HEK293 (cell line): ENCODE results near the gene ITPR2.
A peak's percentile ranks its signal among the peaks of the same experiment; 100 is the strongest.

Experiments used
- CTCF ChIA-PET: fragments of 350-600 bp; formaldehyde crosslinking; extraction: SDS; loops from one replicate; lab custom pipeline; 2021; ENCODE audit warnings: antibody characterized with exemption; lab: Yijun Ruan, JAX
- POLR2A ChIA-PET: fragments of 300-600 bp; formaldehyde crosslinking; extraction: SDS; loops from one replicate; lab custom pipeline; 2020; ENCODE audit warnings: antibody characterized with exemption, inconsistent platforms; lab: Yijun Ruan, JAX
- H3K27ac ChIP-seq: fragments of 200-500 bp; sonication (Bioruptor generic); 2 replicates; pipeline ENCODE4 v1.5.1; 2014; ENCODE audit warnings: low read depth, low read length, control low read depth, inconsistent platforms; ENCODE audit errors: extremely low read depth
- H3K36me3 ChIP-seq, 2 experiments: fragments of 200-500 bp in 1 of 2; sonication (Bioruptor generic) in 1 of 2; 1 replicate in 1 of 2; 2 replicates in 1 of 2; pipeline ENCODE4 v1.5.1; 2014 to 2017; ENCODE audit warnings: inconsistent platforms in 2 of 2, low read length in 2 of 2; ENCODE audit not compliant: control insufficient read depth in 2 of 2, insufficient read depth in 1 of 2
- H3K4me1 ChIP-seq: fragments of 200-500 bp; sonication (Bioruptor generic); 2 replicates; pipeline ENCODE4 v1.5.1; 2014; ENCODE audit warnings: mild to moderate bottlenecking, low read length, inconsistent platforms; ENCODE audit not compliant: control insufficient read depth, insufficient read depth
- H3K4me3 ChIP-seq: 2 replicates; pipeline ENCODE4 v1.5.1; 2011; ENCODE audit warnings: low read depth, mild to moderate bottlenecking, control low read depth, low read length, moderate library complexity
- H3K9me3 ChIP-seq: fragments of 200-500 bp; sonication (Bioruptor generic); 2 replicates; pipeline ENCODE4 v1.5.1; 2014; ENCODE audit warnings: low read depth, low read length, inconsistent platforms; ENCODE audit not compliant: control insufficient read depth, insufficient read depth
- ATF2 ChIP-seq: fragments of 450-650 bp; formaldehyde crosslinking; IDR thresholded peaks from 2 replicates; pipeline ENCODE4 v1.5.1; 2016; ENCODE audit warnings: missing biosample characterization, missing genetic modification characterization, low read depth
- EGR2 ChIP-seq: fragments of 450-650 bp; formaldehyde crosslinking; IDR thresholded peaks from 2 replicates; pipeline ENCODE4 v1.5.1; 2016; ENCODE audit warnings: low read depth, missing biosample characterization, missing genetic modification characterization
- ELK4 ChIP-seq: IDR thresholded peaks from 2 replicates; pipeline ENCODE4 v1.6.1; 2011; ENCODE audit warnings: mild to moderate bottlenecking, low read depth, low read length, borderline replicate concordance
- GLIS1 ChIP-seq: fragments of 450-650 bp; formaldehyde crosslinking; IDR thresholded peaks from 2 replicates; pipeline ENCODE4 v1.5.1; 2016; ENCODE audit warnings: missing biosample characterization, missing genetic modification characterization
- HIC1 ChIP-seq: fragments of 450-650 bp; formaldehyde crosslinking; IDR thresholded peaks from 2 replicates; pipeline ENCODE4 v1.5.1; 2016; ENCODE audit warnings: missing biosample characterization, missing genetic modification characterization
- KLF8 ChIP-seq: fragments of 450-650 bp; formaldehyde crosslinking; IDR thresholded peaks from 2 replicates; pipeline ENCODE4 v1.5.1; 2016; ENCODE audit warnings: missing biosample characterization, missing genetic modification characterization
- MYNN ChIP-seq: fragments of 450-650 bp; formaldehyde crosslinking; IDR thresholded peaks from 2 replicates; pipeline ENCODE4 v1.5.1; 2016; ENCODE audit warnings: missing biosample characterization, missing genetic modification characterization, borderline replicate concordance
- PRDM4 ChIP-seq: fragments of 450-650 bp; formaldehyde crosslinking; IDR thresholded peaks from 2 replicates; pipeline ENCODE4 v1.5.1; 2017; ENCODE audit warnings: missing biosample characterization, missing genetic modification characterization
- PRDM6 ChIP-seq: fragments of 450-650 bp; formaldehyde crosslinking; IDR thresholded peaks from 2 replicates; pipeline ENCODE4 v1.5.1; 2017; ENCODE audit warnings: missing biosample characterization, missing genetic modification characterization
- SCRT2 ChIP-seq: fragments of 450-650 bp; formaldehyde crosslinking; IDR thresholded peaks from 2 replicates; pipeline ENCODE4 v1.5.1; 2016; ENCODE audit warnings: missing biosample characterization, missing genetic modification characterization
- SETDB1 ChIP-seq: IDR thresholded peaks from one replicate; pipeline ENCODE4 v1.6.1; 2017; ENCODE audit warnings: mild to moderate bottlenecking, low read length, moderate library complexity, mixed read lengths; ENCODE audit not compliant: insufficient read length
- SP3 ChIP-seq: fragments of 450-650 bp; formaldehyde crosslinking; IDR thresholded peaks from 2 replicates; pipeline ENCODE4 v1.5.1; 2016; ENCODE audit warnings: missing biosample characterization, missing genetic modification characterization
- SP7 ChIP-seq: fragments of 450-650 bp; formaldehyde crosslinking; IDR thresholded peaks from 2 replicates; pipeline ENCODE4 v1.5.1; 2016; ENCODE audit warnings: missing biosample characterization, missing genetic modification characterization
- YY1 ChIP-seq: fragments of 450-650 bp; formaldehyde crosslinking; IDR thresholded peaks from 2 replicates; pipeline ENCODE4 v1.5.1; 2018; ENCODE audit warnings: missing biosample characterization, missing genetic modification characterization
- ZBTB17 ChIP-seq: fragments of 450-650 bp; formaldehyde crosslinking; IDR thresholded peaks from 2 replicates; pipeline ENCODE4 v1.5.1; 2016; ENCODE audit warnings: missing biosample characterization, missing genetic modification characterization
- ZBTB7A ChIP-seq: fragments of 450-650 bp; formaldehyde crosslinking; IDR thresholded peaks from 2 replicates; pipeline ENCODE4 v1.5.1; 2016; ENCODE audit warnings: low read depth, missing biosample characterization, missing genetic modification characterization
- ZIC2 ChIP-seq: fragments of 450-650 bp; formaldehyde crosslinking; IDR thresholded peaks from 2 replicates; pipeline ENCODE4 v1.5.1; 2016; ENCODE audit warnings: missing biosample characterization, missing genetic modification characterization
- ZNF146 ChIP-seq: fragments of 450-650 bp; formaldehyde crosslinking; IDR thresholded peaks from 2 replicates; pipeline ENCODE4 v1.5.1; 2016; ENCODE audit warnings: missing biosample characterization, missing genetic modification characterization
- ZNF184 ChIP-seq: fragments of 450-650 bp; IDR thresholded peaks from 2 replicates; pipeline ENCODE4 v1.5.1; 2018; ENCODE audit warnings: missing biosample characterization, mild to moderate bottlenecking, missing genetic modification characterization
- ZNF274 ChIP-seq, 2 experiments: fragments of 200-500 bp in 1 of 2; fragments of 450-650 bp in 1 of 2; sonication (Bioruptor generic) in 1 of 2; formaldehyde crosslinking in 1 of 2; IDR thresholded peaks; 2 replicates each; pipeline versions ENCODE4 v1.5.1 to v1.6.1; 2014 to 2016; ENCODE audit warnings: borderline replicate concordance in 1 of 2, inconsistent platforms in 1 of 2, low read length in 1 of 2, missing biosample characterization in 1 of 2, missing genetic modification characterization in 1 of 2
- ZNF366 ChIP-seq: fragments of 450-650 bp; formaldehyde crosslinking; conservative IDR thresholded peaks from 2 replicates; pipeline ENCODE4 v1.5.1; 2016; ENCODE audit warnings: missing biosample characterization, missing genetic modification characterization
- ZNF394 ChIP-seq: fragments of 450-650 bp; formaldehyde crosslinking; IDR thresholded peaks from 2 replicates; pipeline ENCODE4 v1.5.1; 2016; ENCODE audit warnings: missing biosample characterization, missing genetic modification characterization, mild to moderate bottlenecking, moderate library complexity, borderline replicate concordance
- ZNF558 ChIP-seq: fragments of 450-650 bp; formaldehyde crosslinking; IDR thresholded peaks from 2 replicates; pipeline ENCODE4 v1.5.1; 2016; ENCODE audit warnings: missing biosample characterization, missing genetic modification characterization
- ZNF629 ChIP-seq: fragments of 450-650 bp; formaldehyde crosslinking; IDR thresholded peaks from 2 replicates; pipeline ENCODE4 v1.5.1; 2017; ENCODE audit warnings: missing biosample characterization, missing genetic modification characterization

ITPR2 gene

GRCh38 chr12:26749781-26750180 lies 83.2 kb downstream of the ITPR2 start:
- Histone ChIP-seq H3K4me1 (peaks cover 8% of the 10 kb centered on the region; the same call in 1 of the 2 replicates), H3K9me3 (no peaks in the 10 kb centered on the region), H3K4me3 (no peak overlapping the region), H3K27ac (no peak overlapping the region), H3K36me3 (no peaks in the 10 kb centered on the region)
- POLR2A ChIA-PET: no interaction called here
- TF ChIP-seq GLIS1 (tag by site-specific recombination) (no peak), PRDM4 (tag by site-specific recombination) (peak; percentile 57; the same call in 1 of the 2 replicates)
- CTCF ChIA-PET: interaction anchor here (0.6 kb wide), 1 partner anchor 30 kb away, joined by 3 read pairs; no protein-coding TSS in a partner anchor

- H3K27ac ChIP-seq: no peak overlapping the region
- no peak overlapping the region for H3K4me3 ChIP-seq
- H3K9me3 ChIP-seq: no peaks in the 10 kb centered on the region
- CTCF ChIA-PET: interaction anchor here (0.6 kb wide), 2 partner anchors 27 to 29 kb away, joined by 3 read pairs; no protein-coding TSS in a partner anchor
- peaks cover 8% of the 10 kb centered on the region; the same call in 1 of the 2 replicates for H3K4me1 ChIP-seq
- POLR2A ChIA-PET: no interaction called here
- no peaks in the 10 kb centered on the region for H3K36me3 ChIP-seq
- 0 out of 2 replicates have a peak, but pooled peaks have one; percentile 18 for TF ChIP-seq KLF8 (tag by site-specific recombination)
- TF ChIP-seq ZNF394: 0 out of 2 replicates have a peak, but pooled peaks have one; percentile 24
- TF ChIP-seq SP3: 0 out of 2 replicates have a peak, but pooled peaks have one; percentile 12
- no peak for TF ChIP-seq ZBTB7A
- TF ChIP-seq ZNF366: peak; percentile 40; the same call in 1 of the 2 replicates
- no peak for TF ChIP-seq ZNF558 (tag by site-specific recombination)
- TF ChIP-seq MYNN (tag by site-specific recombination): peak; percentile 19; the same call in 1 of the 2 replicates
- 0 out of 2 replicates have a peak, but pooled peaks have one; percentile 16 for TF ChIP-seq ZNF629 (tag by site-specific recombination)
- TF ChIP-seq SCRT2 (tag by site-specific recombination): peak; percentile 61; the same call in 1 of the 2 replicates
- no peak for TF ChIP-seq ZNF184 (tag by site-specific recombination)
- 0 out of 2 replicates have a peak, but pooled peaks have one; percentile 25 for TF ChIP-seq ZBTB17 (tag by site-specific recombination)
- no peak for TF ChIP-seq ZNF274 (IDR thresholded peaks at IDR 0.05; ENCODE audit: low read length)
- TF ChIP-seq ZNF274 (tag by site-specific recombination; IDR thresholded peaks at IDR 0.05; ENCODE audit: borderline replicate concordance): no peak
- no peak for TF ChIP-seq ZIC2
- TF ChIP-seq ELK4: no peak
- TF ChIP-seq ZNF146 (tag by site-specific recombination): no peak
- TF ChIP-seq SP7: 0 out of 2 replicates have a peak, but pooled peaks have one; percentile 23
- peak; percentile 67; the same call in 1 of the 2 replicates for TF ChIP-seq HIC1
- no peak for TF ChIP-seq YY1 (tag by site-specific recombination)
- TF ChIP-seq EGR2 (tag by site-specific recombination): no peak
- TF ChIP-seq PRDM6 (tag by site-specific recombination): peak; percentile 42; the same call in 1 of the 2 replicates
- TF ChIP-seq SETDB1: no peak
- TF ChIP-seq ATF2 (tag by site-specific recombination): no peak
Measured at GRCh38 chr12:26748741-26749431, 84.1 kb downstream of the ITPR2 start.
